Astrocyte (in vitro differentiated cells and primary cell): ENCODE measurements around the gene KIF2A. TPM values are rescaled to one million over a fixed set of nuclear protein-coding genes. Genes with fewer than 3 reads are reported as not detected.

Experiments
- DNase-seq: peaks from one replicate; pipeline ENCODE4 v3.0.0-alpha.2; 2010; ENCODE audit warnings: low read depth
- FAIRE-seq: peaks from 2 replicates; lab custom pipeline; 2011; peaks lifted over from hg19 to GRCh38; lab: Jason Lieb, UNC
- H2AFZ ChIP-seq: 2 replicates; pipeline ENCODE4 v1.6.0; 2012; ENCODE audit warnings: low read depth, low read length, inconsistent platforms
- H3K27ac ChIP-seq: 2 replicates; pipeline ENCODE4 v1.5.1; 2011; ENCODE audit warnings: low read depth, low read length, inconsistent platforms
- H3K27me3 ChIP-seq: 2 replicates; pipeline ENCODE4 v1.6.0; 2011; ENCODE audit warnings: low read length, inconsistent platforms; ENCODE audit not compliant: insufficient read depth
- H3K36me3 ChIP-seq: 2 replicates; pipeline ENCODE4 v1.5.1; 2011; ENCODE audit warnings: low read length, inconsistent platforms; ENCODE audit not compliant: insufficient read depth
- H3K4me1 ChIP-seq: 2 replicates; pipeline ENCODE4 v1.5.1; 2011; ENCODE audit warnings: low read length, inconsistent platforms; ENCODE audit not compliant: insufficient read depth
- H3K4me2 ChIP-seq: 2 replicates; pipeline ENCODE4 v1.6.0; 2012; ENCODE audit warnings: low read length, inconsistent platforms
- H3K4me3 ChIP-seq: 2 replicates; pipeline ENCODE4 v1.5.1; 2011; ENCODE audit warnings: low read depth, mild to moderate bottlenecking, low read length, inconsistent platforms; ENCODE audit not compliant: insufficient read depth
- H3K79me2 ChIP-seq: 2 replicates; pipeline ENCODE4 v1.6.0; 2012; ENCODE audit warnings: mild to moderate bottlenecking, low read length, inconsistent platforms; ENCODE audit not compliant: insufficient read depth
- H3K9ac ChIP-seq: 2 replicates; pipeline ENCODE4 v1.6.0; 2012; ENCODE audit warnings: mild to moderate bottlenecking, low read length, inconsistent platforms
- H3K9me3 ChIP-seq: 2 replicates; pipeline ENCODE4 v1.5.1; 2012; ENCODE audit warnings: low read depth, mild to moderate bottlenecking, low read length, inconsistent platforms; ENCODE audit not compliant: insufficient read depth
- H4K20me1 ChIP-seq: 2 replicates; pipeline ENCODE4 v1.6.0; 2012; ENCODE audit warnings: low read length, inconsistent platforms; ENCODE audit not compliant: insufficient read depth
- H3K27ac Mint-ChIP-seq: one replicate; pipeline ENCODE4 v1.8.0; 2021; ENCODE audit warnings: mild to moderate bottlenecking, mixed read lengths; ENCODE audit not compliant: unreplicated experiment
- H3K27me3 Mint-ChIP-seq: one replicate; pipeline ENCODE4 v1.8.0; 2021; ENCODE audit warnings: low read depth, mixed read lengths; ENCODE audit not compliant: unreplicated experiment
- H3K36me3 Mint-ChIP-seq: one replicate; pipeline ENCODE4 v1.8.0; 2021; ENCODE audit warnings: low read depth, mixed read lengths; ENCODE audit not compliant: unreplicated experiment
- H3K4me1 Mint-ChIP-seq: one replicate; pipeline ENCODE4 v1.8.0; 2021; ENCODE audit warnings: low read depth, mixed read lengths; ENCODE audit not compliant: unreplicated experiment
- H3K4me3 Mint-ChIP-seq: one replicate; pipeline ENCODE4 v1.8.0; 2021; ENCODE audit warnings: mild to moderate bottlenecking, moderate library complexity, mixed read lengths; ENCODE audit not compliant: unreplicated experiment
- H3K9me3 Mint-ChIP-seq: one replicate; pipeline ENCODE4 v1.8.0; 2021; ENCODE audit warnings: mild to moderate bottlenecking, mixed read lengths; ENCODE audit not compliant: unreplicated experiment
- EZH2 ChIP-seq: IDR thresholded peaks from 2 replicates; pipeline ENCODE4 v1.6.1; 2012; ENCODE audit warnings: mild to moderate bottlenecking, low read length, inconsistent platforms; ENCODE audit not compliant: insufficient read depth
- total RNA-seq: library from RNA; stranded (reverse); gene quantifications from 2 replicates; pipeline ENCODE4 v1.2.1, GENCODE V29; 2021
- TF ChIP-seq, protein P1 (sequence below): IDR thresholded peaks from 2 replicates; pipeline ENCODE4 v1.5.1; 2011; ENCODE audit warnings: low read depth, mild to moderate bottlenecking, inconsistent platforms, low read length, moderate library complexity; ENCODE audit not compliant: insufficient read depth

The KIF2A gene
- total RNA-seq, 1 donor from 2014 or later: 79.1 TPM

GRCh38 chr5:62268792-62269191, 37.2 kb upstream of the KIF2A start:
- H3K9me3 Mint-ChIP-seq: no peaks in the 10 kb centered on the region
- FAIRE-seq (no peak), DNase-seq (no peak)
- Histone ChIP-seq H3K27me3 (no peaks in the 10 kb centered on the region), H3K4me3 (no peak overlapping the region), H3K9me3 (no peaks in the 10 kb centered on the region), H3K27ac (no peak overlapping the region), H3K9ac (no peak overlapping the region), H3K79me2 (no peaks in the 10 kb centered on the region), H4K20me1 (no peaks in the 10 kb centered on the region), H3K4me1 (no peaks in the 10 kb centered on the region), H2AFZ (no peak overlapping the region), H3K4me2 (no peak overlapping the region), H3K36me3 (no peaks in the 10 kb centered on the region)
- no peak overlapping the region for H3K27ac Mint-ChIP-seq
- H3K4me3 Mint-ChIP-seq: no peak overlapping the region
- no peaks in the 10 kb centered on the region for H3K36me3 Mint-ChIP-seq
- H3K27me3 Mint-ChIP-seq: no peaks in the 10 kb centered on the region
- no peak for TF ChIP-seq EZH2
- TF ChIP-seq, protein P1, sequence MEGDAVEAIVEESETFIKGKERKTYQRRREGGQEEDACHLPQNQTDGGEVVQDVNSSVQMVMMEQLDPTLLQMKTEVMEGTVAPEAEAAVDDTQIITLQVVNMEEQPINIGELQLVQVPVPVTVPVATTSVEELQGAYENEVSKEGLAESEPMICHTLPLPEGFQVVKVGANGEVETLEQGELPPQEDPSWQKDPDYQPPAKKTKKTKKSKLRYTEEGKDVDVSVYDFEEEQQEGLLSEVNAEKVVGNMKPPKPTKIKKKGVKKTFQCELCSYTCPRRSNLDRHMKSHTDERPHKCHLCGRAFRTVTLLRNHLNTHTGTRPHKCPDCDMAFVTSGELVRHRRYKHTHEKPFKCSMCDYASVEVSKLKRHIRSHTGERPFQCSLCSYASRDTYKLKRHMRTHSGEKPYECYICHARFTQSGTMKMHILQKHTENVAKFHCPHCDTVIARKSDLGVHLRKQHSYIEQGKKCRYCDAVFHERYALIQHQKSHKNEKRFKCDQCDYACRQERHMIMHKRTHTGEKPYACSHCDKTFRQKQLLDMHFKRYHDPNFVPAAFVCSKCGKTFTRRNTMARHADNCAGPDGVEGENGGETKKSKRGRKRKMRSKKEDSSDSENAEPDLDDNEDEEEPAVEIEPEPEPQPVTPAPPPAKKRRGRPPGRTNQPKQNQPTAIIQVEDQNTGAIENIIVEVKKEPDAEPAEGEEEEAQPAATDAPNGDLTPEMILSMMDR: no peak
- peaks cover 5% of the 10 kb centered on the region for H3K4me1 Mint-ChIP-seq

- Mint-ChIP-seq H3K4me3 (no peak overlapping the region), H3K9me3 (peaks cover 2% of the 10 kb centered on the region), H3K36me3 (no peaks in the 10 kb centered on the region), H3K4me1 (peaks cover 5% of the 10 kb centered on the region), H3K27ac (no peak overlapping the region), H3K27me3 (no peaks in the 10 kb centered on the region)
- Histone ChIP-seq H3K9ac (no peak overlapping the region), H3K4me1 (no peaks in the 10 kb centered on the region), H2AFZ (no peak overlapping the region), H4K20me1 (no peaks in the 10 kb centered on the region), H3K79me2 (no peaks in the 10 kb centered on the region), H3K27ac (no peak overlapping the region), H3K27me3 (no peaks in the 10 kb centered on the region), H3K4me3 (no peak overlapping the region), H3K9me3 (no peaks in the 10 kb centered on the region), H3K4me2 (no peak overlapping the region), H3K36me3 (no peaks in the 10 kb centered on the region)
- DNase-seq (no peak), FAIRE-seq (no peak)
- no peak for TF ChIP-seq EZH2
- TF ChIP-seq, protein P1: no peak
These were observed 34.6 kb upstream of the KIF2A start for GRCh38 chr5:62271370-62271769.

DNA sequence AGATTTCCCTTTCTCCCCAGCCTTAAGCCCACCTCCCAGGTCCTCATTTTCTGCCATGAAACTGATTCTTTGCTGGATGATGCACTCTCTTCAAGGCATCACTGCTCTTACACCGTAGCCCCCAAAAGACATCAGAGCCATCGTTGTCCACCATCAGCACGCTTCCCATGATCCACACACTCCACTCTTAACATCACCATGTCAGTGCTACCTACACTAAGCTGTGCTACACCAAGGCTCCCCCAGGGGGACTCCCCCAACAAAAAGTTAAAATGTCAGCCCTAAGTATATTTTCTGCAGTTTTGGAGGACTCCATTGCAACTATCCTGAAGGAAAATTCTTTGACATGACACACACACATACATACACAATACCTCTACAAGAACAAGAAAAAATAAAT, 34.1 kb upstream of the KIF2A start:
- Mint-ChIP-seq H3K9me3 (peaks cover 2% of the 10 kb centered on the region), H3K36me3 (no peaks in the 10 kb centered on the region), H3K4me1 (peaks cover 7% of the 10 kb centered on the region), H3K27ac (no peak overlapping the region), H3K27me3 (no peaks in the 10 kb centered on the region), H3K4me3 (no peak overlapping the region)
- Histone ChIP-seq H3K36me3 (no peaks in the 10 kb centered on the region), H3K27me3 (no peaks in the 10 kb centered on the region), H4K20me1 (no peaks in the 10 kb centered on the region), H3K4me3 (no peak overlapping the region), H3K27ac (no peak overlapping the region), H3K9ac (no peak overlapping the region), H3K79me2 (no peaks in the 10 kb centered on the region), H3K9me3 (no peaks in the 10 kb centered on the region), H3K4me2 (no peak overlapping the region), H2AFZ (no peak overlapping the region), H3K4me1 (peaks cover under 1% of the 10 kb centered on the region)
- TF ChIP-seq EZH2: no peak
- TF ChIP-seq, protein P1: no peak
- FAIRE-seq (no peak), DNase-seq (no peak)
